WTC11 (cell line): Measurements from ENCODE around the gene IL27RA. TPM values are rescaled to one million over a fixed set of nuclear protein-coding genes. Genes with fewer than 3 reads are reported as not detected.
A peak's percentile ranks its signal among the peaks of the same experiment; 100 is the strongest.

Experiments used
- ATAC-seq: fragments of 200-7000 bp; cut with Tn5 transposase; 2 replicates; pipeline ENCODE4 v1.10.0; 2021; ENCODE audit warnings: mild to moderate bottlenecking, moderate library complexity
- CTCF ChIA-PET: fragments of 300-600 bp; sonication (Branson Sonifier 250); formaldehyde crosslinking; loops from one replicate; lab custom pipeline; 2021; ENCODE audit warnings: antibody characterized with exemption; lab: Charles Lee
- POLR2A ChIA-PET: fragments of 350-600 bp; sonication (Branson Sonifier 250); formaldehyde crosslinking; loops from one replicate; lab custom pipeline; 2021; ENCODE audit warnings: antibody characterized with exemption; lab: Charles Lee
- DNase-seq: peaks from one replicate; pipeline ENCODE4 v3.0.0; 2021; ENCODE audit warnings: low spot score
- H3K27ac Mint-ChIP-seq: 2 replicates; pipeline ENCODE4 v1.8.0; 2021; ENCODE audit warnings: mixed read lengths
- H3K27me3 Mint-ChIP-seq: 2 replicates; pipeline ENCODE4 v1.8.0; 2021; ENCODE audit warnings: low read depth, mild to moderate bottlenecking, moderate library complexity, mixed read lengths
- H3K36me3 Mint-ChIP-seq: 2 replicates; pipeline ENCODE4 v1.8.0; 2021; ENCODE audit warnings: mixed read lengths
- H3K4me1 Mint-ChIP-seq: 2 replicates; pipeline ENCODE4 v1.8.0; 2022; ENCODE audit warnings: mixed read lengths
- H3K4me3 Mint-ChIP-seq: 2 replicates; pipeline ENCODE4 v1.8.0; 2021; ENCODE audit warnings: mild to moderate bottlenecking, moderate library complexity, mixed read lengths
- H3K9me3 Mint-ChIP-seq: 2 replicates; pipeline ENCODE4 v1.8.0; 2021; ENCODE audit warnings: mixed read lengths
- ATF3 ChIP-seq: sonication (generic); formaldehyde crosslinking; conservative IDR thresholded peaks from 2 replicates; pipeline ENCODE4 v1.8.1; 2022; ENCODE audit warnings: mild to moderate bottlenecking, missing genetic modification reagents
- FOXJ3 ChIP-seq: sonication (generic); formaldehyde crosslinking; IDR thresholded peaks from 2 replicates; pipeline ENCODE4 v1.9.0; 2021; ENCODE audit warnings: missing genetic modification reagents, mild to moderate bottlenecking, borderline replicate concordance
- FOXP1 ChIP-seq: sonication (generic); formaldehyde crosslinking; IDR thresholded peaks from 2 replicates; pipeline ENCODE4 v1.8.0; 2022; ENCODE audit warnings: missing genetic modification reagents, mild to moderate bottlenecking, moderate library complexity, borderline replicate concordance
- GTF2I ChIP-seq: fragments of 250-450 bp; sonication (Bioruptor Pico); conservative IDR thresholded peaks from 2 replicates; pipeline ENCODE4 v1.4.0; 2021; ENCODE audit warnings: mild to moderate bottlenecking
- HMGA2 ChIP-seq: fragments of 250-450 bp; sonication (Bioruptor Pico); IDR thresholded peaks from 2 replicates; pipeline ENCODE4 v1.4.0; 2021; ENCODE audit warnings: mild to moderate bottlenecking, moderate library complexity
- IRF1 ChIP-seq: sonication (generic); formaldehyde crosslinking; IDR thresholded peaks from 2 replicates; pipeline ENCODE4 v1.8.0; 2023; ENCODE audit warnings: missing genetic modification reagents
- MLX ChIP-seq: sonication (generic); formaldehyde crosslinking; IDR thresholded peaks from 2 replicates; pipeline ENCODE4 v1.8.1; 2023; ENCODE audit warnings: mild to moderate bottlenecking, missing genetic modification reagents, moderate library complexity
- NFATC4 ChIP-seq: fragments of 250-450 bp; sonication (Bioruptor Pico); IDR thresholded peaks from 2 replicates; pipeline ENCODE4 v1.9.0; 2021; ENCODE audit warnings: mild to moderate bottlenecking
- NFYB ChIP-seq: sonication (generic); formaldehyde crosslinking; conservative IDR thresholded peaks from 2 replicates; pipeline ENCODE4 v1.8.0; 2022; ENCODE audit warnings: low read depth, missing genetic modification reagents
- SMAD3 ChIP-seq: sonication (generic); formaldehyde crosslinking; IDR thresholded peaks from 2 replicates; pipeline ENCODE4 v1.8.0; 2022; ENCODE audit warnings: missing genetic modification reagents, mild to moderate bottlenecking, borderline replicate concordance
- SP1 ChIP-seq: sonication (generic); formaldehyde crosslinking; conservative IDR thresholded peaks from 2 replicates; pipeline ENCODE4 v1.8.1; 2022; ENCODE audit warnings: missing genetic modification reagents
- TP53 ChIP-seq: sonication (generic); formaldehyde crosslinking; IDR thresholded peaks from 2 replicates; pipeline ENCODE4 v1.8.1; 2023; ENCODE audit warnings: mild to moderate bottlenecking, missing genetic modification reagents
- USF1 ChIP-seq: sonication (generic); formaldehyde crosslinking; IDR thresholded peaks from 2 replicates; pipeline ENCODE4 v1.8.0; 2022; ENCODE audit warnings: mild to moderate bottlenecking, missing genetic modification reagents
- ZNF121 ChIP-seq: sonication (generic); formaldehyde crosslinking; IDR thresholded peaks from 2 replicates; pipeline ENCODE4 v1.8.0; 2023; ENCODE audit warnings: missing genetic modification reagents
- ZNF232 ChIP-seq: sonication (generic); formaldehyde crosslinking; IDR thresholded peaks from 2 replicates; pipeline ENCODE4 v1.8.0; 2022; ENCODE audit warnings: mild to moderate bottlenecking, missing genetic modification reagents
- ZNF317 ChIP-seq: sonication (generic); formaldehyde crosslinking; IDR thresholded peaks from 2 replicates; pipeline ENCODE4 v1.8.1; 2023; ENCODE audit warnings: low read depth, mild to moderate bottlenecking, moderate library complexity, missing genetic modification reagents, borderline replicate concordance
- total RNA-seq: library from RNA; stranded (reverse); gene quantifications from 3 replicates; pipeline ENCODE4 v1.2.3, GENCODE V29; 2021
- TF ChIP-seq, protein P1 (sequence below): fragments of 250-450 bp; sonication (Bioruptor Pico); IDR thresholded peaks from 2 replicates; pipeline ENCODE4 v2.1.2; 2022; ENCODE audit warnings: mild to moderate bottlenecking, moderate library complexity
- TF ChIP-seq, protein P2 (sequence below): sonication (generic); formaldehyde crosslinking; IDR thresholded peaks from 2 replicates; pipeline ENCODE4 v1.8.0; 2022; ENCODE audit warnings: mild to moderate bottlenecking, missing genetic modification reagents

Gene IL27RA
- total RNA-seq, 1 experiment from 2014 or later, result 12.2 TPM

- H3K9me3 Mint-ChIP-seq, result peaks cover 11% of the 10 kb centered on the region
- H3K27me3 Mint-ChIP-seq, result no peaks in the 10 kb centered on the region; the same call in 1 of the 2 replicates
- peaks cover 23% of the 10 kb centered on the region for H3K36me3 Mint-ChIP-seq
- CTCF ChIA-PET, result interaction anchor here (0.5 to 2.5 kb wide), 8 partner anchors 10 to 120 kb away, joined by 3 to 9 read pairs (median 3); partner anchors contain the start of gene IL27RA
- H3K27ac Mint-ChIP-seq, result no peak overlapping the region
- POLR2A ChIA-PET, result interaction anchor here (0.5 kb wide), 1 partner anchor 186 kb away, joined by 3 read pairs; no protein-coding TSS in a partner anchor
- no peak for TF ChIP-seq ATF3
- TF ChIP-seq MLX, result no peak
- TF ChIP-seq ZNF317 (CRISPR knock-in tag), result no peak
- TF ChIP-seq FOXP1 (CRISPR knock-in tag), result no peak
- H3K4me1 Mint-ChIP-seq, result peaks cover 19% of the 10 kb centered on the region
- ATAC-seq (no peak), DNase-seq (no peak)
- H3K4me3 Mint-ChIP-seq, result no peak overlapping the region
Measured at GRCh38 chr19:14003251-14004055, 28.1 kb upstream of the IL27RA start.

DNA sequence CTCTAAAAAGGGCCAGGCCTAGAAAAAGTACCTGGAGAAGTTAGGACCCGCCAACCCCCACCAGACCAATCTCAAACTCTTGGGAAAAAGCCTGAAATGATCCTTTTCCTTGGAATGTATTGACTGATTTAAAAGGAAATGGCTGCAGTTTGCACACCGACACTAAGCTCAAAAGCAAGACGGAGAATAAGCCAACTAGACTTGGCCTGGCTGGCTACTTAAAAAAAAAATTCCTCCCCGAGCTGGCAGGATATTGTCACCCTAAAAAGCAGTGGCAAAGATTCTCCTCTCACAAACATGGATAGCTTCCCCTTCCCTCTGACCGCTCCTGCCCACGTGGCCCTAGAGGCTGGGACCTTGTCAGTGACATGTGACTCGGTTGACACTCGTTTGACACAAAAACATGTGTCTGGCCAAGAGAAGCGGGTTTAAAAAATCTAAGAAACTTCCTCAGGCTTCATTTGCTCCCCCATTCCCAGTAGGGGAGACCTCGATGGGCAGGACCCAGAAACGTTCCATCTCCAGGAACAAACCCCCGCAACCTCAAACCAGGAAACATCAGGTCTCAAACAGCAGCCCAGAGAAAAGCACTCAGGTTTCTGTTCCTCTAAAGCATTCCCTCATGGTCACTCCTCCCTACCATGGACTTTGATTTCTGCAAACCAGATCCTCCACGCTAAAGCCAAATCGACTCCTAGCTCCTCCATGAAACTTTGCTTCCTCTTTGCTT lies 26.8 kb upstream of the IL27RA start:
- DNase-seq, result no peak
- Mint-ChIP-seq H3K4me1 (peaks cover 19% of the 10 kb centered on the region), H3K27ac (peak overlapping the region; percentile 97), H3K9me3 (0 out of 2 replicates have a peak, but pooled peaks cover 2% of the 10 kb centered on the region), H3K27me3 (peaks cover 4% of the 10 kb centered on the region)
- ChIA-PET POLR2A (interaction anchor here (0.5 to 1.2 kb wide), 4 partner anchors 9 to 1351 kb away, joined by 3 to 5 read pairs (median 4); no protein-coding TSS in a partner anchor), CTCF (interaction anchor here (1.0 to 2.5 kb wide), 7 partner anchors 16 to 67 kb away, joined by 3 to 10 read pairs (median 5); partner anchors contain the start of genes IL27RA and MISP3)
- no peak for ATAC-seq
- no peak for TF ChIP-seq ZNF121
- no peak for TF ChIP-seq SMAD3 (CRISPR knock-in tag)
- no peak for TF ChIP-seq ZNF232
- TF ChIP-seq FOXJ3 (CRISPR knock-in tag), result no peak
- TF ChIP-seq TP53 (CRISPR knock-in tag), result no peak
- TF ChIP-seq USF1 (CRISPR knock-in tag), result no peak
- TF ChIP-seq, all 79 proteins: peak for 0
- peak overlapping the region; percentile 63 for H3K4me3 Mint-ChIP-seq
- H3K36me3 Mint-ChIP-seq, result peaks cover 11% of the 10 kb centered on the region

- POLR2A ChIA-PET, result interaction anchor here (1.1 to 1.8 kb wide), 5 partner anchors 10 to 52 kb away, joined by 3 to 11 read pairs (median 5); partner anchors contain the start of gene IL27RA
- ATAC-seq, result peak; percentile 62
- TF ChIP-seq, protein P1, sequence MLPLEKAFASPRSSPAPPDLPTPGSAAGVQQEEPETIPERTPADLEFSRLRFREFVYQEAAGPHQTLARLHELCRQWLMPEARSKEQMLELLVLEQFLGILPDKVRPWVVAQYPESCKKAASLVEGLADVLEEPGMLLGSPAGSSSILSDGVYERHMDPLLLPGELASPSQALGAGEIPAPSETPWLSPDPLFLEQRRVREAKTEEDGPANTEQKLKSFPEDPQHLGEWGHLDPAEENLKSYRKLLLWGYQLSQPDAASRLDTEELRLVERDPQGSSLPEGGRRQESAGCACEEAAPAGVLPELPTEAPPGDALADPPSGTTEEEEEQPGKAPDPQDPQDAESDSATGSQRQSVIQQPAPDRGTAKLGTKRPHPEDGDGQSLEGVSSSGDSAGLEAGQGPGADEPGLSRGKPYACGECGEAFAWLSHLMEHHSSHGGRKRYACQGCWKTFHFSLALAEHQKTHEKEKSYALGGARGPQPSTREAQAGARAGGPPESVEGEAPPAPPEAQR (CRISPR knock-in tag), result no peak
- no peak for TF ChIP-seq IRF1 (CRISPR knock-in tag)
- TF ChIP-seq, protein P2, sequence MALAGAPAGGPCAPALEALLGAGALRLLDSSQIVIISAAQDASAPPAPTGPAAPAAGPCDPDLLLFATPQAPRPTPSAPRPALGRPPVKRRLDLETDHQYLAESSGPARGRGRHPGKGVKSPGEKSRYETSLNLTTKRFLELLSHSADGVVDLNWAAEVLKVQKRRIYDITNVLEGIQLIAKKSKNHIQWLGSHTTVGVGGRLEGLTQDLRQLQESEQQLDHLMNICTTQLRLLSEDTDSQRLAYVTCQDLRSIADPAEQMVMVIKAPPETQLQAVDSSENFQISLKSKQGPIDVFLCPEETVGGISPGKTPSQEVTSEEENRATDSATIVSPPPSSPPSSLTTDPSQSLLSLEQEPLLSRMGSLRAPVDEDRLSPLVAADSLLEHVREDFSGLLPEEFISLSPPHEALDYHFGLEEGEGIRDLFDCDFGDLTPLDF (CRISPR knock-in tag), result no peak
- TF ChIP-seq SP1, result peak; percentile 56; the same call in 1 of the 2 replicates
- no peak for TF ChIP-seq NFATC4 (CRISPR knock-in tag)
- TF ChIP-seq HMGA2 (CRISPR knock-in tag), result no peak
- TF ChIP-seq NFYB (CRISPR knock-in tag), result no peak; the same call in 1 of the 2 replicates
- peak; percentile 96 for TF ChIP-seq GTF2I
Measured at GRCh38 chr19:14005349-14006084, 26.0 kb upstream of the IL27RA start.

More at GRCh38 chr19:14005349-14006084, 26.0 kb upstream of the IL27RA start:
- peaks cover 19% of the 10 kb centered on the region for H3K4me1 Mint-ChIP-seq
- DNase-seq, result peak; percentile 95
- H3K4me3 Mint-ChIP-seq, result peak overlapping the region; percentile 92
- peaks cover 4% of the 10 kb centered on the region for H3K36me3 Mint-ChIP-seq
- H3K27me3 Mint-ChIP-seq, result peaks cover 4% of the 10 kb centered on the region
- no peaks in the 10 kb centered on the region for H3K9me3 Mint-ChIP-seq
- CTCF ChIA-PET, result interaction anchor here (1.0 to 3.0 kb wide), 12 partner anchors 16 to 131 kb away, joined by 3 to 19 read pairs (median 6); partner anchors contain the start of genes ASF1B, IL27RA and MISP3
- peak overlapping the region; percentile 97 for H3K27ac Mint-ChIP-seq
